AG04450 (cell line): ENCODE data around the gene DPP10. TPM values are rescaled to one million over a fixed set of nuclear protein-coding genes. Genes with fewer than 3 reads are reported as not detected.

Source experiments
- CTCF ChIA-PET: fragments of 300-600, 350-600 bp; formaldehyde crosslinking; extraction: SDS; loops from one replicate; lab custom pipeline; 2022; ENCODE audit warnings: antibody characterized with exemption, inconsistent platforms; lab: Charles Lee
- POLR2A ChIA-PET: fragments of 350-600 bp; formaldehyde crosslinking; extraction: SDS; loops from one replicate; lab custom pipeline; 2021; ENCODE audit warnings: antibody characterized with exemption, inconsistent platforms; lab: Yijun Ruan, JAX
- DNase-seq: peaks from one replicate; pipeline ENCODE4 v3.0.0-alpha.2; 2011; ENCODE audit warnings: low read depth, low spot score
- H3K27ac ChIP-seq: one replicate; pipeline ENCODE4 v1.5.1; 2012; ENCODE audit warnings: low read depth, low read length, control low read depth
- H3K27me3 ChIP-seq: one replicate; pipeline ENCODE4 v1.6.0; 2012; ENCODE audit warnings: low read length; ENCODE audit not compliant: control insufficient read depth, insufficient read depth
- H3K4me3 ChIP-seq: 2 replicates; pipeline ENCODE4 v1.5.1; 2011; ENCODE audit warnings: mild to moderate bottlenecking, low read depth, low read length, control low read depth
- H3K9me3 ChIP-seq: 2 replicates; pipeline ENCODE4 v1.5.1; 2012; ENCODE audit warnings: low read length; ENCODE audit not compliant: control insufficient read depth, insufficient read depth
- CTCF ChIP-seq: IDR thresholded peaks from 2 replicates; pipeline ENCODE4 v1.5.1; 2011; ENCODE audit warnings: low read depth, low read length, control low read depth, inconsistent platforms
- polyA plus RNA-seq: library from polyadenylated mRNA; depleted of rRNA; stranded (reverse); fragments of >200 nt; gene quantifications from 2 replicates; pipeline ENCODE4 v1.2.3, GENCODE V29; 2011

Gene DPP10
- polyA plus RNA-seq, 1 experiment, result not detected

- Histone ChIP-seq H3K4me3 (no peak overlapping the region), H3K27ac (no peak overlapping the region), H3K9me3 (peaks cover 3% of the 10 kb centered on the region; the same call in 1 of the 2 replicates), H3K27me3 (no peaks in the 10 kb centered on the region)
- CTCF ChIA-PET, result no interaction called here
- DNase-seq, result no peak
- no peak for TF ChIP-seq CTCF
- POLR2A ChIA-PET, result no interaction called here
These were observed 852.6 kb downstream of the DPP10 start for GRCh38 chr2:115294999-115295398.

- Histone ChIP-seq H3K27ac (no peak overlapping the region), H3K9me3 (peaks cover 2% of the 10 kb centered on the region; the same call in 1 of the 2 replicates), H3K4me3 (no peak overlapping the region), H3K27me3 (no peaks in the 10 kb centered on the region)
- ChIA-PET CTCF (no interaction called here), POLR2A (no interaction called here)
- no peak for DNase-seq
- no peak for TF ChIP-seq CTCF
These were observed 854.6 kb downstream of the DPP10 start for GRCh38 chr2:115297056-115297455.

- CTCF ChIA-PET, result no interaction called here
- TF ChIP-seq CTCF, result no peak
- no peaks in the 10 kb centered on the region for H3K27me3 ChIP-seq
- no peak overlapping the region for H3K27ac ChIP-seq
- H3K9me3 ChIP-seq, result peaks cover 2% of the 10 kb centered on the region; the same call in 1 of the 2 replicates
- H3K4me3 ChIP-seq, result no peak overlapping the region
- POLR2A ChIA-PET, result no interaction called here
- no peak for DNase-seq
These were observed 856.8 kb downstream of the DPP10 start for GRCh38 chr2:115299199-115299598.

GRCh38 chr2:115305712-115306111 is 863.3 kb downstream of the DPP10 start:
- ChIA-PET POLR2A (no interaction called here), CTCF (no interaction called here)
- peaks cover 2% of the 10 kb centered on the region; the same call in 1 of the 2 replicates for H3K9me3 ChIP-seq
- TF ChIP-seq CTCF, result no peak
- no peak overlapping the region for H3K4me3 ChIP-seq
- no peak overlapping the region for H3K27ac ChIP-seq
- no peak for DNase-seq
- H3K27me3 ChIP-seq, result no peaks in the 10 kb centered on the region

- POLR2A ChIA-PET, result no interaction called here
- H3K9me3 ChIP-seq, result peaks cover 7% of the 10 kb centered on the region
- H3K27ac ChIP-seq, result no peak overlapping the region
- DNase-seq, result no peak
- no peak for TF ChIP-seq CTCF
- H3K4me3 ChIP-seq, result no peak overlapping the region
- no peaks in the 10 kb centered on the region for H3K27me3 ChIP-seq
- CTCF ChIA-PET, result no interaction called here
These were observed 871.7 kb downstream of the DPP10 start for GRCh38 chr2:115314119-115314518.
